ENCODE results near the gene SFI1.
"Not testable (repeated sequence)": the region's sequence is repeated elsewhere in the genome, so short reads cannot be mapped to it uniquely, and the experiment has no call there.

Gene SFI1

DNA sequence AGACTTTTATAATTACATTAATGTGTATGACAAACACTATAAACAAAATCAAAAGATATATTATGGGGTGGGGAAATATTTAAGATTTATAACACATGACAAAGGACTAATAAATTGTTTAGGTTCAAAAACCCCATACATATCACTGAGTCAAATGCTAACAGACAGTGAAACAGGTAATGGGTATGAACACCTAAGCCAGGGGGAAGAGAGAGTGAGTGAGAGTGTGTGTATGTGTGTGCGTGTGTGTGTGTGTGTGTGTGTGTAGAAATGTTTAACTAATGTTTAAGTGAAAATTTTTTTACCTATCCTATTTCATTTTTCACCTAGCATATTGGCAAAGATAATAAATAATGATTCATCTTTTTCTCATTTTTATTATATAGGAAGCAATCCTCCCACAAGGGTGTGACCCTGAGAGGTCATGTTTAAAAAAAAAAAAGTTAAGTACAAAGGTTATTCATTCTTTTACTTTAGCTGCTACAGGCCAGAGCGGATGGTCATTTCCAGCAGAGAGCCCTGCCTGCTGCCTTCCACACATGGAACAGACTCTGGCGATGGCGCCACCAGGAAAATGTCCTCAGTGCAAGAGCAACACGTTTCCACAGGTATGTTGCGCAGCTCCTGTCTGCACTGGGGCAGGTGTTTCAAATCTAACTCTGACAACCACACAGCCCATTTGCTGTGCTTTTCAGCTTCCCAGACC, 92.8 kb downstream of the SFI1 start:
- no peak for DNase-seq

- not testable (repeated sequence) for DNase-seq
Measured at GRCh38 chr22:31590161-31590560, 93.8 kb downstream of the SFI1 start.

- DNase-seq: no peak
Measured at GRCh38 chr22:31595271-31595670, 98.9 kb downstream of the SFI1 start.

GRCh38 chr22:31602259-31602952, 106.1 kb downstream of the SFI1 start:
- no peak for DNase-seq

GRCh38 chr22:31603081-31603525, 106.8 kb downstream of the SFI1 start:
- no peak for DNase-seq

GRCh38 chr22:31603574-31603973, 107.2 kb downstream of the SFI1 start:
- no peak for DNase-seq

GRCh38 chr22:31604137-31604705, 107.9 kb downstream of the SFI1 start:
- DNase-seq: no peak

- DNase-seq: no peak
Measured at GRCh38 chr22:31604746-31605705, 108.7 kb downstream of the SFI1 start.

DNA sequence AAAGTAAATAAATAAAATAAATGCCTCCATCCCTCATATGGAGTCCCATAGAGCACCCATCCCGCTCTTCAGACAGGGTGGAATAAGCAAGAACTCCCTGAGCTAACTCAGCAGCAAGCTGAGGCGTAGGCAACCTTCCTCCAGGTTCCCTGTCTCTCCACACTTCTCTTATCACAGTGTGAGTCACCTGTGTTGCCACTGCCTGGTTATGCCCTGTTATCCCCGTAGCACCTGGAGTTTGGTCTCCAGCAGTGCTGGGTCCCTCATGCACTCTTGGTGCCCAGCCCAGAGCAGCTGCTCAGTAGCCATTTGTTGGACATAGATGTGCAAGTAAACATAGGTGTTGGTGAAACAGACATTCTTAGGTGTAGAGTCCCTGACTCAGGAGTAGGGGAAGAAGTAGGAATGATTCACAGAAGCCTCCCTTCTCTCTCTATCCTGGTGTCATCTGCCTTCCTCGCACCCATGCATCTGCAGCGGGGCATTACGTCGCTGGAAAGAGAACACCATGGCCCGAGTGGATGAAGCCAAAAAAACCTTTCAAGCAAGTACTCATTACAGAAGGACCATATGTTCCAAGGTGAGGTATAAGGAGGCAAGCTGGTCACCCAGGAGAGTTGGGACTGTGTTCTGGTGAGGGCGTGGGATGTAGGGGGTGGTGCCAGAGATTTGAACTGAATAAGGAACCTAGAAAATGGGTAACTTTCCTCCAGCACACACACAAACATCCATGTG, 109.7 kb downstream of the SFI1 start:
- no peak for DNase-seq

GRCh38 chr22:31607696-31608095, 111.4 kb downstream of the SFI1 start:
- no peak for DNase-seq

GRCh38 chr22:31609716-31610115, 113.4 kb downstream of the SFI1 start:
- DNase-seq: no peak

DNA sequence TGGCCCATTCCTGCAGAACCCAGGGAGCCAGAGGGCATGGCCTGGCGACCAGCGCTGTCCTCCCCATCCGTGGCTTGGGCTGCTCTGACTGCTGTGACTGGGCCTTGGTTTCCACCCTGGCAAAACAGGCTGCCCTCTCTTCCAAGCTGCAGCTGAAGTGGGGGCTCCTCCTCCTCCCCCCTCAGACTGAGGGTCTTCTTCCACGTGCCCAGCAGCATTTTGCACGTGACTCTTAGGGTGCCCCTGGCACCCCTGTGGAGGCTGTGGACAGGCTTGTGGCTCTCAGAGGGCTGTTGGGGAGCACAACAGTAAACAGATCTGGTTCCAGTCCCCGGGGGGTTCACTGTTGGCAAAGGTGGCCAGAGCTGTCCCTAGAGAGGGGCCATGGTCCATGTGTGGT, 114.3 kb downstream of the SFI1 start:
- DNase-seq: no peak

- no peak for DNase-seq
Measured at GRCh38 chr22:31611061-31611760, 114.9 kb downstream of the SFI1 start.

DNA sequence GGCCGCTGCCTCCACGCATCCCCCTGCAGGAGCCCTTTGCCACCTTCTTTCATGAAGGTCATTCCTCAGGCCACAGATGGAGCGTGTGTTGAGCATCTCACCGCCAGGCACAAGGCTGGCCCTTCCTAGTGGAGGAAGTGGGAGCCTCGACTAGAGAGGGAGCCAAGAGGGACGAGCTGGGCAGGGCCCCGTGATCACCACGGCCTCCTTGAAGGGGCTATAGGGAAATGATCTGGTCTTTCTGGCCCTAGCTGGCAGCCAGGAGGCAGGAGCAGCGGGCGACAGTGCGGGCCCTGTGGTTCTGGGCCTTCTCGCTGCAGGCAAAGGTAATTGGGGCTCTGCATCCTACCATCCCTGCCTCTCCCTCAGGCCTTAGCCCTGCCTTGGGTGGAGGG, 116.6 kb downstream of the SFI1 start:
- DNase-seq: no peak

DNA sequence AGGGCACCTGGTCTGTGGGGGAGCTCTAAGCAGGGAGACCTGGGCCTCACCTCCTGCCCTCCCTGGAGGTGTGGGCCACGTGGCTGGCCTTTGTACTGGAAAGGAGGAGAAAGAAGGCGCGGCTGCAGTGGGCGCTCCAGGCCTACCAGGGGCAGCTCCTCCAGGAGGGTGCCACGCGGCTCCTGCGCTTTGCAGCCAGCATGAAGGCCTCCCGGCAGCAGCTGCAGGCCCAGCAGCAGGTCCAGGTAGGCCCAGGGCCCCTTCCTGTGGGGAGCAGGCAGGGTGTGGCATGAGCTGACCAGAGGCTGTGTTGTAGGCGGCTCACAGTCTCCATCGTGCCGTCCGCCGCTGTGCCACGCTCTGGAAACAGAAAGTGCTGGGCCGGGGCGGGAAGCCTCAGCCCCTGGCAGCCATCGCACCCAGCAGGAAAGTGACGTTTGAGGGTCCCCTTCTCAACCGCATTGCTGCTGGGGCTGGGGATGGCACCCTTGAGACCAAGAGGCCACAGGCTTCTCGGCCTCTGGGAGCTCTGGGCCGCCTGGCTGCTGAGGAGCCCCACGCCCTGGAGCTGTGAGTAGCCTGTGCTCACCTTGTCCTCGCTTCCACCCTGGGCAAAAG, 117.1 kb downstream of the SFI1 start:
- no peak for DNase-seq

- no peak for DNase-seq
Measured at GRCh38 chr22:31613904-31614296, 117.6 kb downstream of the SFI1 start.

- DNase-seq: no peak
Measured at GRCh38 chr22:31614781-31615490, 118.6 kb downstream of the SFI1 start.

- no peak for DNase-seq
Measured at GRCh38 chr22:31615491-31615860, 119.1 kb downstream of the SFI1 start.

GRCh38 chr22:31615940-31616314, 119.6 kb downstream of the SFI1 start:
- no peak for DNase-seq

- DNase-seq: no peak
Measured at GRCh38 chr22:31616315-31616980, 120.1 kb downstream of the SFI1 start.
